Activated gamma-delta T cell treated with Interleukin-2 at 50 U/mL for 16 hours (primary cell): ENCODE measurements around the gene PTPRN2.

Experiments used
- DNase-seq: peaks from one replicate; pipeline ENCODE4 v3.0.0-alpha.2; 2020

PTPRN2 gene

GRCh38 chr7:157772486-157773130 lies 815.0 kb downstream of the PTPRN2 start:
- DNase-seq = no peak

- DNase-seq = no peak
Measured at GRCh38 chr7:157771689-157772088, 815.9 kb downstream of the PTPRN2 start.

GRCh38 chr7:157770716-157771320 lies 816.8 kb downstream of the PTPRN2 start:
- no peak for DNase-seq

- DNase-seq = no peak
Measured at GRCh38 chr7:157769526-157770215, 818.0 kb downstream of the PTPRN2 start.

- no peak for DNase-seq
Measured at GRCh38 chr7:157769086-157769485, 818.5 kb downstream of the PTPRN2 start.

GRCh38 chr7:157768198-157768597 lies 819.4 kb downstream of the PTPRN2 start:
- DNase-seq = no peak

- DNase-seq = no peak
Measured at GRCh38 chr7:157767506-157768197, 820.0 kb downstream of the PTPRN2 start.

- no peak for DNase-seq
Measured at GRCh38 chr7:157766098-157766497, 821.5 kb downstream of the PTPRN2 start.

GRCh38 chr7:157764946-157765537 lies 822.6 kb downstream of the PTPRN2 start:
- no peak for DNase-seq

GRCh38 chr7:157764193-157764592 lies 823.4 kb downstream of the PTPRN2 start:
- DNase-seq = no peak

GRCh38 chr7:157763279-157764000 lies 824.2 kb downstream of the PTPRN2 start:
- DNase-seq = no peak

- DNase-seq = no peak
Measured at GRCh38 chr7:157762824-157763223, 824.8 kb downstream of the PTPRN2 start.

GRCh38 chr7:157760004-157760730 lies 827.5 kb downstream of the PTPRN2 start:
- DNase-seq = no peak

- DNase-seq = no peak
Measured at GRCh38 chr7:157759246-157759805, 828.3 kb downstream of the PTPRN2 start.

GRCh38 chr7:157758468-157759245 lies 829.0 kb downstream of the PTPRN2 start:
- DNase-seq = no peak

GRCh38 chr7:157757776-157758467 lies 829.7 kb downstream of the PTPRN2 start:
- no peak for DNase-seq

- DNase-seq = no peak
Measured at GRCh38 chr7:157757211-157757610, 830.4 kb downstream of the PTPRN2 start.

- DNase-seq = no peak
Measured at GRCh38 chr7:157755741-157756140, 831.9 kb downstream of the PTPRN2 start.

- no peak for DNase-seq
Measured at GRCh38 chr7:157754416-157754790, 833.2 kb downstream of the PTPRN2 start.
